ELF-1 (cell line): Measurements from ENCODE around the gene LSM14A.
A peak's percentile ranks its signal among the peaks of the same experiment; 100 is the strongest.
"Not testable (repeated sequence)": the region's sequence is repeated elsewhere in the genome, so short reads cannot be mapped to it uniquely, and the experiment has no call there.

Source experiments
- DNase-seq: peaks from one replicate; pipeline ENCODE4 v3.0.0-alpha.2; 2016; ENCODE audit warnings: low read depth, low spot score

LSM14A gene

DNA sequence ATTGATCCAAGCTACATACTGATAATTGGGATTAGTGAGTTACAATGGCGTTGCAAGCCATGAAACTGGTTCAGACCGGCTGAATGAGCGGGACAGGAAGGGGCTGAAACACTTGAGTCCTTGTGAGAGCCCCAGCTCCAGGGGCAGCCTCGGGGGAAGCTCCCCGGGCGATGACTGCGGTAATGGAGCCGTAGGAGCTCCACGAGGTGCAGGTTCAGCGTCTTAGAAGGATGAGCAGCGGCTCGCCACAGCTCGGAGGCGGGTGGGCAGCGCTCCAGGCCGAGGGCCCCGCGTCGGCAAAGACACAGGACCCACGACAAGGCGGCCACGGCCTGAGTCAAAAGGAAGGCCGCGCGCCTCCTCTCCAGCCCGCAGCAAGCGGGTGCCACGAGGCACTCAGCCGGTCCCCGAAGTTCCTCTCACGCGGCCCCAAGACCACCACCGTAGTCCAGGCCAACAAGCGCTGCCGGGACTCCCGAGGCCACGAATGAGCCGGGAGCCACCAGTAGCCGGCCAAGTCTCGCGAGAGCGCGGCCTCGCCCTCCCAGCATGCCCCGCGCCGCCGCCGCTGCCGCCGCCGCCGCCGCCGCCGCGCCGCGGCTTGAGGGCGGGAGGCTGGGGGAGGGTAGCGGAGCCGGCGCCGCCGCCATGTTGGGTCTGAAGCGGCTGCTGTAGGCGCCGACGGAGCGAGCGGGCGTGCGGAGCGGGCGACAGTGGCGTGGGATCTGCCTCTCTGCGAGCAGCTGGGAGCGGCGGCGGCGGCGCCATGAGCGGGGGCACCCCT is at the start of gene LSM14A:
TSS of gene LSM14A (plus strand) at position 628 of the 784 bp plus-strand sequence. CDS start at position 767, 139 bp downstream.
- DNase-seq: peak; percentile 90

DNA sequence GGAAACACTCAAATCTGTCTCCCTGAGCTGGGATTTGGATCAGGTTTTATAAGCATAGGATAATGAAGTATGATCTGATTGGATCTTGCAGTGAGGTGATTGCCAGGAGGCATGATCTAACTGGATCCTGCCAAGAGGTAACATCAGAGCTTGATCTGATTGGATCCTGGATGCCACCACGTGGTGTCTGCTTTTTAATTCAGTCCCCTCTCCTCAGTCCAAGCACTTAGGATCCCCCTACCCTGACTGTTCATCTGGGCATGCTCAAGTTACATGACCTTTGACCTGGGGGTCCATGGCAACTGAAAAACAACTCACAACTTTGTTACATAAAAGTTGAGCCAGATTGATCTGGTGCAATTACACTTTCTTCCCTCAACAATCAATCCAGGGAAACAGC is 47.5 kb upstream of the LSM14A start:
- no peak for DNase-seq

DNA sequence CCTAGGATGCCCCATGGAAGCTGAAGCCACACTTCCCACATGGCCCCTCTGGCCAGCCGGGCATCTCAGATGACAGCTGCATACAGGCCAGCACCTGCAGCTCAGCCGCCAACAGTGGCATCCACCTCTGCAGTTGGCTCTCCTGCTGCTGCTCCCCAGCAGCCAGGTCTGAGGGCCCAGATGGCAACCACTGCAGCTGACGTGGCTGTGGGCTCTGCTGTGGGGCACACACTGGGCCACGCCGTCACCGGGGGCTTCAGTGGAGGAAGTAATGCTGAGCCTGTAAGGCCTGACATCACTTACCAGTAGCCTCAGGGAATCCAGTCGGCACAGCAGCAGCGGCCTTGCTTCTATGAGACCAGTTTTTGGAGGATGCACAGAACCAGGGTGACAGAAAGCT is 45.3 kb upstream of the LSM14A start:
- DNase-seq: peak; percentile 14

- DNase-seq: no peak
These were observed 44.6 kb upstream of the LSM14A start for GRCh38 chr19:34127684-34128189.

DNA sequence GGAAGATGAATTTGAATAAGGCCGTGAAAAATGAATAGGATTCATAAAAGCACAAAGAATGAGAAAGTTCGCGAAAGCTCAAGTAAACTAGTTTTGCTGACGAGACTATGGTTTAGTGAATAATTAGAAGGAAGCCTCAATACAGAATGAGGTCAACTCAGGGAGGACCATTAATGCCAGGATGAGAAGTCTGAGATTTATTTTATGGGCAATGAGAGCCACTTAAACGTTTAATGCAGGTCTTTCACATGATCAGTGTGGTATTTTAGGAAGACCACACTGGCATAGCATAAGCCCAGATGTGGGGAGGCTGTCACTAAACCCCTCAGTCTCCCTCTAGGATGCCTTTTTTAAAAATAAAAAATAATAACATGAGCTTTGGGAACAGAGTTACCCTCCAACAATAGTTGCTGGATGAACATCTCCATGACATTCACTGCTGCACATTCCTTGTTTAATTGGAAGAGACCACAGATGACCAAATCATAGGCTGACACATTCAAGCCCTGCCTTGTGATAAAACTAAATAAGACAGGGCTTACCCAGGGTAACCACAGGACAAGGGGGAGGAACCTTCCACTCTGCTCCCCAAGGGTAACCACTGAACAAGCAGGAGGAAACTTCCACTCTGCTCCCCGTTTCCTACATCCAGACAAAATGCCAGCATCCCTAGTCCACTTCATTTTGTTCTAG is 43.6 kb upstream of the LSM14A start:
- DNase-seq: no peak

DNA sequence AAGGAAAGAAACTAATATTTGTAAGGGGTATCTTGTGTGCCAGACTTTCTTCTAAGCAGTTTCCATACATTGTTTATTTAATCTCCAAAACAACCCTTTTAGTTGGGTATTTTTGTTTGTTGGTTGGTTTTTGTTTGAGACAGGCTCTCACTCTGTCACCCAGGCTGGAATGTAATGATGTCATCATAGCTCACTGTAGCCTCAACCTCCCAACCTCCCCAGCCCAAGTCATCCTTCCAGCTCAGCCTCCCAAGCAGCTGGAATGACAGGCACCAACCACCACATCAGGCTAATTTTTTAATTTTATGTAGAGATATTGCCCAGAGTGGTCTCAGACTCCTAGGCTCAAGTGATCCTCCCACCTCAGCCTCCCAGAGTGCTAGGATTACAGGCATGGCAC is 41.2 kb upstream of the LSM14A start:
- no peak for DNase-seq

DNA sequence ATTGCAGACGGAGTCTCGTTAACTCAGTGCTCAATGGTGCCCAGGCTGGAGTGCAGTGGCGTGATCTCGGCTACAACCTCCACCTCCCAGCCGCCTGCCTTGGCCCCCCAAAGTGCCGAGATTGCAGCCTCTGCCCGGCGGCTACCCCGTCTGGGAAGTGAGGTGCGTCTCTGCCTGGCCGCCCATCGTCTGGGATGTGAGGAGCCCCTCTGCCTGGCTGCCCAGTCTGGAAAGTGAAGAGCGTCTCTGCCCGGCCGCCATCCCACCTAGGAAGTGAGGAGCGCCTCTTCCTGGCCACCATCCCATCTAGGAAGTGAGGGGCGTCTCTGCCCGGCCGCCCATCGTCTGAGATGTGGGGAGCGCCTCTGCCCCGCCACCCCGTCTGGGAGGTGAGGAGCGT is 40.2 kb upstream of the LSM14A start:
- DNase-seq: not testable (repeated sequence)

DNA sequence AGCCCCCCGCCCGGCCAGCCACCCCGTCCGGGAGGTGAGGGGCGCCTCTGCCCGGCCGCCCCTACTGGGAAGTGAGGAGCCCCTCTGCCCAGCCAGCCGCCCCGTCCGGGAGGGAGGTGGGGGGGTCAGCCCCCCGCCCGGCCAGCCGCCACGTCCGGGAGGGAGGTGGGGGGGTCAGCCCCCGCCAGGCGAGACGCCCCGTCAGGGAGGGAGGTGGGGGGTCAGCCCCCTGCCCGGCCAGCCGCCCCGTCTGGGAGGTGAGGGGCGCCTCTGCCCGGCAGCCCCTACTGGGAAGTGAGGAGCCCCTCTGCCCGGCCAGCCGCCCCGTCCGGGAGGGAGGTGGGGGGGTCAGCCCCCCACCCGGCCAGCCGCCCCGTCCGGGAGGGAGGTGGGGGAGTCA is 39.6 kb upstream of the LSM14A start:
- DNase-seq: not testable (repeated sequence)

- peak; percentile 87 for DNase-seq
These were observed 37.9 kb upstream of the LSM14A start for GRCh38 chr19:34134190-34135053.

DNA sequence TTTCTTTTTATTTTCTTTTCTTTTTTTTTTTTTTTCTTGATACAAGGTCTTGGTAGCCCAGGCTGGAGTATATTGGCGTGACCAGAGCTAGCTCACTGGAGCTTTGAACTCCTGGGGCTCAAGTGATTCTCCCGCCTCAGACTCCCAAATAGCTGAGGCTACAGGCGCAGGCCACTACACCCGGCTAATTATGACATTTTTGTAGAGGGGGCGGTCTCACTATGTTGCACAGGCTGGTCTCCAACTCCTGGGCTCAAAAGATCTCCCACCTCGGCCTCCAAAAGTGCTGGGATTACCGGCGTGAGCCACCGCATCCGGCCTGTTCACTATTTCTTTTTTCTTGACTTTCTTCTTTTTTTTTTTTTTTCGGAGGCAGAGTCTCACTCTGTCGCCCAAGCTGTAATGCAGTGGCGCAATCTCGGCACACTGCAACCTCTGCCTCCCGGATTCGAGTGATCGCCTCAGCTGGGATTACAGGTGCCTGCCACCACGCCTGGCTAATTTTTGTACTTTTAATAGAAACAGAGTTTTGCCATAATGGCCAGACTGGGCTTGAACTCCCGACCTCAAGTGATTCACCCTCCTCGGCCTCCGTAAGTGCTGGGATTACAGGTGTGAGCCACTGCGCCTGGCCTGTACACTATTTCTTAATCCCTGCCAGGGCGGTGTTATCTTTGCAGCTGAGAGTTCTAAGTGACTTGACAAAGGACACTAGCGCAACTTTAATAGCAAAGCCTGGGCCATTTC is 37.1 kb upstream of the LSM14A start:
- peak; percentile 46 for DNase-seq

GRCh38 chr19:34135821-34136611 is 36.3 kb upstream of the LSM14A start:
- DNase-seq: peak; percentile 20

GRCh38 chr19:34141025-34141424 is 31.3 kb upstream of the LSM14A start:
- DNase-seq: no peak

DNA sequence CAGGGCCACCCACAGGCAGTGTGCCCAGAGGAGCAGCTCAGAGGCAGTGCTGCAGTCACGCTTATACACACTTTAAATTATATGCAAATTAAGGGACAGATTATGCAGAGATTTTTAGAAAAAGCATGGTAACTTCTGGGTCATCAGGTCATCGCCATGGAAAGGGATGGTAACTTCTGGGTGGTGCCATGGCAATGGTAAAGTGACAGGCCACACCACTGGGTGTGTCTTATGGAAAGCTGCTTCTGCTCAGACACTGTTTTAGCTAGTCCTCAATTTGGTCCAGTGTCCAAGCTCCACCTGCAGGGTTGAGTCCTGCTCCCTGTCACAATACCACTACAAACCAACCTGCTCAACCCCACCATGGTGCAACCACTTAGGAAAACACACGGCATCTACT is 29.9 kb upstream of the LSM14A start:
- no peak for DNase-seq

GRCh38 chr19:34145741-34146202 is 26.5 kb upstream of the LSM14A start:
- peak; percentile 59 for DNase-seq

GRCh38 chr19:34148658-34149185 is 23.6 kb upstream of the LSM14A start:
- no peak for DNase-seq

GRCh38 chr19:34149873-34150272 is 22.4 kb upstream of the LSM14A start:
- DNase-seq: no peak

DNA sequence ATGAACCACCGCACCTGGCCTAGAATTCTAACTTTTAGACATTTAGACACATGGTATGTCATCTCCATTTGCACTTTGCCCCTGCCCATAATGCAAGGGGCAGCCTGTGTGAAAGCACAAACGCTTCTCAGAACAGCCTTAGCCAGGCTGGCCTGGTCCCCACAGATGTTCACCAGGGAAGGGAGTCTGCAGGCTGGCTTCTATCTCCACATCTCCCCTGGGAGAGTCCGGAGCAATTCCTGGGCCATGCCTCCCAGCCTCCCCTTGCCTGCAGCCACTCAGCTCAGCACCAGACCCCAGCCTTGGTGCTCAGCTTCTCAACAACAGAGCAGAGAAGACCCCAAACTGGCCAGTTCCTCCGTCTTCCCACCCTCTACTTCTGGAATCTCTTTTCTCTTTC is 21.7 kb upstream of the LSM14A start:
- DNase-seq: no peak

DNA sequence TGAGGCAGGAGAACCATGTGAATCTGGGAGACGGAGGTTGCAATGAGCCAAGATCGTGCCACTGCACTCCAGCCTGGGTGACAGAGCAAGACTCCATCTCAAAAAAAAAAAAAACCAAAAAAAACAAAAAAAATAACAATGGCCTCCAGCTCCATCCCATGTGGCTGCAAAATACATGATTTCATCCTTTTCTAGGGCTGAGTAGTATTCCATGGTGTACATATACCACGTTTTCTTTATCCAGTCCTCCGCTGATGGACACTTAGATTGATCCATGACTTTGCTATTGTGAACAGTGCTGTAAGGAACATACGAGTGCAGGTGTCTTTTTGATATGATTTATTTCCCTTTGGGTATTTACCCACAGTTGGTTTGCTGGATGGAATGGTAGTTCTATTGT is 20.9 kb upstream of the LSM14A start:
- DNase-seq: no peak

- no peak for DNase-seq
These were observed 17.9 kb upstream of the LSM14A start for GRCh38 chr19:34154401-34154800.

- DNase-seq: no peak
These were observed 16.6 kb upstream of the LSM14A start for GRCh38 chr19:34155686-34156085.
